Measurements from ENCODE around the gene RNF168.
A peak's percentile ranks its signal among the peaks of the same experiment; 100 is the strongest.
"Not testable (repeated sequence)": the region's sequence is repeated elsewhere in the genome, so short reads cannot be mapped to it uniquely, and the experiment has no call there.

RNF168 gene

DNA sequence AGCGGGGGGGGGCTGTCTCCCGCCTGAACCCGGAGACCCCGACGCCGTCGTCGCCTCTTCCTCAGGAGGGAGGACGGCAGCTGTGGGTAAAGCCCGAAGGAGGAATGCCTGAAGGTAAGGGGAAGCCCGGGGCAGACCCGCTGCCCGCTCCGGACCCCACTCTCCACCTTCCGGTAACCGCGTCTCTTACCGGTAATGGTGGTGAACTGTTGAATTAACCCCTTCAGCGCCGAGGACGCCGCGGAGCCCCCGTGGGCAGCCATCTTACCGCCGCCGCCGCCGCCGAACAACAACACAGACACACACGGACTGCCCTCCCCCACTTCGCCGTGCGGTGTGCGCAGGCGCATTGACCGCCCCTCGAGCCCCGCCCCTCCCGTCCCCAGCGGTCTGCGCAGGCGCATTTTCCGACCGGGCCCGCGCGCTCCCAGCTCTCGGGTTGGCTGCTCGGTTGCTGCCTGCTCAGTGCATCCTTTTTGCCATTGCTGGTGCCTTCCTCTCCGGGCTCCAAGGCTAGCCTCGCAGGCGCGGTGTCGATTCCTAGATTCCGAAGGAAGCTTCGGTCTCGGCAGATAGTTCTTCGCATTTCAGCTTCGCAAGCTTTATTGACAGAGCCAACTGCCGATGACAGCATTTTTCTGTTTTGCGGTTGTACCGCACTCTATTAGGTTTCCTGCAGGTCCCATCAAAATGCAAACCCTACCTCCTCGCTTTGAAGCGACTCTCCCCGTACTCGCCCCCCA lies 71.3 kb downstream of the RNF168 start, which contains the start of gene UBXN7:
TSS of gene UBXN7 (minus strand) at position 291 of the 743 bp plus-strand sequence. CDS start at position 263, 28 bp downstream.
- no peaks in the 10 kb centered on the region for H3K27me3 ChIP-seq (ENCODE audit: control insufficient read depth in 1 of 2, insufficient read depth in 2 of 2, low read length in 2 of 2)
- no peaks in the 10 kb centered on the region for H3K9me3 ChIP-seq (ENCODE audit: control insufficient read depth in 2 of 2, low read length in 2 of 2)
- H3K27ac ChIP-seq (ENCODE audit: low read length): peak within 1 kb of the TSS; percentile 93
- H3K36me3 ChIP-seq (ENCODE audit: control insufficient read depth in 2 of 2, insufficient read depth in 2 of 2, low read length in 2 of 2): no peaks in the 10 kb centered on the region
- peaks cover 11% of the 10 kb centered on the region for H3K4me1 ChIP-seq (ENCODE audit: control insufficient read depth, insufficient read depth, low read length)
- peak within 1 kb of the TSS; percentile 87 to 92 for H3K9ac ChIP-seq (ENCODE audit: low read length in 2 of 2)
- H3K4me3 ChIP-seq (ENCODE audit: low read length in 2 of 2): peak within 1 kb of the TSS; percentile 79 to 95

DNA sequence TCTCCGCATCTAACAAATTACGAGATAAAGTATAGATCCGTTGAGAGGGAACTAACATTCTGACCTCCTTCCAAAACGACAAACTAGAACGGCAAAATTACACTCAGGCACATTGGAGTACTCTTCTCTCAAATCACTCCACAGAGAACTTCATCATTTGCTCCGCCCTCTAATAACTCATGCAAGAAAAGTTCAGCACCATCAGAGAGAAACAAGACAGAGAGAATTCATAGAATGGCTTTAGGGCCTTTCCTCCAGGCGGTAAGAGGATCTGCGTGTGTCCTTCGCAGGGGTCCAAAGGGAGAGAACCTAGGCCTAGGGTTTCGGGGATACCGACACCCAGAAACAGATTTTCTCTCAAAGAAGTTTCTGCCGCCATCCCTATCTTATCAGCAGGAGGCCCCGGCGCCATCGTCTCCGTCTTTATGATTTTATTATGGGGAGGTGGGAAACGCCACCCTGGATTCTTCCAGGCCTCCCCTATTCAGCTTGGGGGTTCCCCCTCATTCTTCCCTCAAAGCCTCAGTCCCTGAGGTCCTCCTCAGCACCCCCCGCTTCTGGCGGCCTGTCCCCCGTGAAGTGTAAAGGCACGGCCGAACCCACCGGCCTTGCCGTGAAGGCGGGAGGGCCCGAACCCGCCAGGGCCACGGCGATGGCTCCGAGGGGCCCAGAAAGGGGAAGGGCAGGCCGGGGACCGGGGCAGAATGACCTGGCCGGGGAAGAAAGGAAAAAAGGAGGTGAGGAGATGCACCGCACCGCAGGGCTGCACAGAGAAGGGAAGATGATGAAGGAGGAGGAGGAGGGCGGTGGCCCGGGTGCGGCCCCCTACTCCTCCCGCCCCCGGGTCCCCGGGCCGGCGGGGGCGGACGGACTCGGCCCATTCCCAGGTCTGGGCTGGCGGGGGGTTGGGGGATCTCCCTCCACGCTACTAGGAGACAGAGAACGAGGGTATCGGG lies 72.1 kb downstream of the RNF168 start:
- H3K4me3 ChIP-seq (ENCODE audit: low read length in 2 of 2): peak overlapping the region; percentile 79 to 95
- H3K9me3 ChIP-seq (ENCODE audit: control insufficient read depth in 2 of 2, low read length in 2 of 2): no peaks in the 10 kb centered on the region
- no peaks in the 10 kb centered on the region for H3K36me3 ChIP-seq (ENCODE audit: control insufficient read depth in 2 of 2, insufficient read depth in 2 of 2, low read length in 2 of 2)
- H3K27ac ChIP-seq (ENCODE audit: low read length): peak overlapping the region; percentile 93
- no peaks in the 10 kb centered on the region for H3K27me3 ChIP-seq (ENCODE audit: control insufficient read depth in 1 of 2, insufficient read depth in 2 of 2, low read length in 2 of 2)
- H3K4me1 ChIP-seq (ENCODE audit: control insufficient read depth, insufficient read depth, low read length): peaks cover 11% of the 10 kb centered on the region
- peak overlapping the region; percentile 87 to 92 for H3K9ac ChIP-seq (ENCODE audit: low read length in 2 of 2)

DNA sequence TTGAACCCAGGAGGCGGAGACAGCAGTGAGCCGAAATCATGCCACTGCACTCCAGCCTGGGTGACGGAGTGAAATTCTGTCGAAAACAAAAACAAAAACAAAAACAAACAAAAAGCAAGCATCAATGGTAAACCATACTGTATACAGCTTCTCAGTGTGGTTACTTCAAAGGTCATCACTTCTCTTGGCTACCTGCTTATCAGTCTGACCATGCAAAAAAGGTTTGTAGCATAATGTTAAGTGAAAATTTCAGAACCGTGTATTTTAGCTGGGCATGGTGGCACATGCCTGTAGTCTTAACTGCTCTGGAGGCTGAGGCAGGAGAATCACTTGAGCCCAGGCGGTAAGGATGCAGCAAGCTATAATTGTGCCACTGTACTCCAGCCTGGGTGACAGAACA lies 75.5 kb downstream of the RNF168 start:
- peaks cover 14% of the 10 kb centered on the region for H3K4me1 ChIP-seq (ENCODE audit: control insufficient read depth, insufficient read depth, low read length)

DNA sequence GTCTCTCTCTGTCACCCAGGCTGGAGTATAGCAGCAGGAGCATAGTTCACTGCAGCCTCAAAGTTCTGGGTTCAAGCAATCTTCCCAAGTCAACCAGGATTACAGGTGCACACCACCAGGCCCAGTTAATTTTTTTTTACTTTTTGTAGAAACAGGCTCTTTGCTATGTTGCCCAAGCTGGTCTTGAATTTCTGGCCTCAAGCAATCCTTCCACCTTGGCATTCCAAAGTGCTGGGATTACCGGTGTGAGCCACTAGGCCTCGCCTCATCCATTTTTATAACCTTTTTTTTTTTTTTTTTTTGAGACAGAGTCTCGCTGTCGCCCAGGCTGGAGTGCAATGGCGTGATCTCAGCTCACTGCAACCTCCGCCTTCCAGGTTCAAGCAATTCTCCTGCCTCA lies 79.1 kb downstream of the RNF168 start:
- not testable (repeated sequence) for H3K9me3 ChIP-seq (ENCODE audit: control insufficient read depth in 2 of 2, low read length in 2 of 2); H3K27ac ChIP-seq (ENCODE audit: low read length); H3K4me3 ChIP-seq (ENCODE audit: low read length in 2 of 2); H3K27me3 ChIP-seq (ENCODE audit: control insufficient read depth in 1 of 2, insufficient read depth in 2 of 2, low read length in 2 of 2); H3K36me3 ChIP-seq (ENCODE audit: control insufficient read depth in 2 of 2, insufficient read depth in 2 of 2, low read length in 2 of 2); H3K9ac ChIP-seq (ENCODE audit: low read length in 2 of 2)
- H3K4me1 ChIP-seq (ENCODE audit: control insufficient read depth, insufficient read depth, low read length): peaks cover 18% of the 10 kb centered on the region

More for the DNA sequence above, 75.5 kb downstream of the RNF168 start:
- no peak overlapping the region for H3K27ac ChIP-seq (ENCODE audit: low read length)
- no peak overlapping the region for H3K4me3 ChIP-seq (ENCODE audit: low read length in 2 of 2)
- no peaks in the 10 kb centered on the region for H3K27me3 ChIP-seq (ENCODE audit: control insufficient read depth in 1 of 2, insufficient read depth in 2 of 2, low read length in 2 of 2)
- no peaks in the 10 kb centered on the region for H3K36me3 ChIP-seq (ENCODE audit: control insufficient read depth in 2 of 2, insufficient read depth in 2 of 2, low read length in 2 of 2)
- H3K9ac ChIP-seq (ENCODE audit: low read length in 2 of 2): no peak overlapping the region
- no peaks in the 10 kb centered on the region for H3K9me3 ChIP-seq (ENCODE audit: control insufficient read depth in 2 of 2, low read length in 2 of 2)

DNA sequence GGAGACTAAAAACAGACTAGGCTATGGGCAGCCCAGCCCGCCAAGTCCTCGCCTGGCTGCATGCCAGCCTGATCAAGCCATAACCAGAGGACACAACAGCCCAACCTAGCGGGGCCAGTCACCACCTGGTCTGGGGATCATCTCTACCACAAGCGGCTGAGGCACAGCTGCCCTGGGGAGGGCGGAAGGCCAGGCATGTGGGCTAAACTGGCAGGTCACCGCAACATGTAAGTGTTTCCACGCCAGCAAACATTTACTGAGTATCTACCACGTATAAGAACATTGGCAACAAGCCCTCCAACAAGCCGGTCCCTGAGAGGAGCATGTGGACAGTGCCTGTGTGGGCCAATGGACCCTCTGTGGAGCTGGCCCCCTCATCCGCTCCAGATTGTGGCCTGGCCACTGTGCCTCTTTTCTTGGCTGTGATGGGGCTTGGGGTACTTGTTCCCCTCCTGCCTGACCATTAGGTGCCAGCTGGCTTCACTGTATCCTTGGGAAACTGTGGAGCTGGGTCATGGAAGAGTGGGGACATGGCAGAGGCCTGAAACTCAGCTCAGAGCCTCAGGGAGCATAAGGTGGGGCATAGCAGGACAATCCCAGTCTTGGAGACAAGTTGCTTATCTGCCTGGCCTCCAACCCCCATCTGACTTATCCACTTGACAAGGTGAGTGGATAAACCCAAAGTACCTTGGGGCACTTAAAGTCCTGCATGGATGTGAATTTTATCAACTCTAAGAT lies 80.4 kb downstream of the RNF168 start:
- Histone ChIP-seq H3K4me3 (ENCODE audit: low read length in 2 of 2) (peak overlapping the region; percentile 23 to 44), H3K4me1 (ENCODE audit: control insufficient read depth, insufficient read depth, low read length) (peaks cover 18% of the 10 kb centered on the region), H3K27me3 (ENCODE audit: control insufficient read depth in 1 of 2, insufficient read depth in 2 of 2, low read length in 2 of 2) (no peaks in the 10 kb centered on the region), H3K36me3 (ENCODE audit: control insufficient read depth in 2 of 2, insufficient read depth in 2 of 2, low read length in 2 of 2) (no peaks in the 10 kb centered on the region), H3K9ac (ENCODE audit: low read length in 2 of 2) (no peak overlapping the region), H3K27ac (ENCODE audit: low read length) (peak overlapping the region; percentile 25), H3K9me3 (ENCODE audit: control insufficient read depth in 2 of 2, low read length in 2 of 2) (no peaks in the 10 kb centered on the region)

DNA sequence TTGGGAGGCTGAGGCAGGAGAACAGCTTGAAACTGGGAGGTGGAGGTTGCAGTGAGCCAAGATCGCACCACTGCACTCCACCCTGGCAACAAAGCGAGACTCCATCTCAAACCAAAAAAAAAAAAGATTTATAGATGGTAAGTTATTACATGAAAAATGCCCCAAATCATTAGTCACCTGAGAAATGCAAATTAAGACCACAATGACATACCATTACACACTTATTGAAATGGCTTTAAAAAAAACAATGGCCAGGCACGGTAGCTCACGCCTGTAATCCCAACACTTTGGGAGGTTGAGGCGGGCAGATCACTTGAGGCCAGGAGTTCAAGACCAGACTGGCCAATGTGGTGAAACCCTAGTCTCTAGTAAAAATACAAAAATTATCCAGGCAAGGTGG lies 81.9 kb downstream of the RNF168 start:
- H3K4me1 ChIP-seq (ENCODE audit: control insufficient read depth, insufficient read depth, low read length): peaks cover 15% of the 10 kb centered on the region
- not testable (repeated sequence) for H3K27ac ChIP-seq (ENCODE audit: low read length); H3K36me3 ChIP-seq (ENCODE audit: control insufficient read depth in 2 of 2, insufficient read depth in 2 of 2, low read length in 2 of 2)

DNA sequence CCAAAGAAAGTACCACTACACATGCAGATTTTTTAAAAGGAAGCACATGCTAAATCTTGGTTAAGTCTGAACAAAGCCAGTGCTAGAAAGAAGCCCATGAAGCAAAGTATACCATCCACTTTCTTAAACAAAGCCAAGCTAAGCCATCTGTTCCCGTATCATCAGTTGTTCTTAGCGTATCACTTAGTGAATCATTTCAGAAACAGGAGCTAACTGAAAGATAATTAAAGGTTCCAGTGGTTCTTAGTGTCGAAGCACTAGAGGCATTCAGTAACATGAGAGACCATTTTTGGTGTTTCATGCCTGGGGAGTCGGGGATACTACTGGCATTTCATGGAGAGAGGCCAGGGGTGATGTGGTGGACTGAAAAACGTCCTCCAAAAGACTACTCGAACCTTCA lies 84.2 kb downstream of the RNF168 start:
- no peak overlapping the region for H3K4me3 ChIP-seq (ENCODE audit: low read length in 2 of 2)
- peaks cover 15% of the 10 kb centered on the region for H3K4me1 ChIP-seq (ENCODE audit: control insufficient read depth, insufficient read depth, low read length)
- H3K27me3 ChIP-seq (ENCODE audit: control insufficient read depth in 1 of 2, insufficient read depth in 2 of 2, low read length in 2 of 2): no peaks in the 10 kb centered on the region
- H3K9ac ChIP-seq (ENCODE audit: low read length in 2 of 2): no peak overlapping the region
- H3K36me3 ChIP-seq (ENCODE audit: control insufficient read depth in 2 of 2, insufficient read depth in 2 of 2, low read length in 2 of 2): no peaks in the 10 kb centered on the region
- H3K27ac ChIP-seq (ENCODE audit: low read length): no peak overlapping the region
- no peaks in the 10 kb centered on the region for H3K9me3 ChIP-seq (ENCODE audit: control insufficient read depth in 2 of 2, low read length in 2 of 2)

More for the DNA sequence above, 81.9 kb downstream of the RNF168 start:
- H3K27me3 ChIP-seq (ENCODE audit: control insufficient read depth in 1 of 2, insufficient read depth in 2 of 2, low read length in 2 of 2); H3K9ac ChIP-seq (ENCODE audit: low read length in 2 of 2); H3K9me3 ChIP-seq (ENCODE audit: control insufficient read depth in 2 of 2, low read length in 2 of 2); H3K4me3 ChIP-seq (ENCODE audit: low read length in 2 of 2): not testable (repeated sequence)
